GM18505 (cell line): ENCODE measurements around the gene C10orf95.

Source experiments
- ATAC-seq: cut with Tn5 transposase; IDR thresholded peaks from one replicate; pipeline ENCODE4 v1.9.1; 2021; ENCODE audit not compliant: unreplicated experiment
- POLR2A ChIP-seq: IDR thresholded peaks from 4 replicates; pipeline ENCODE4 v1.6.1; 2011; ENCODE audit warnings: borderline replicate concordance; ENCODE audit not compliant: insufficient read depth, insufficient read length; ENCODE audit errors: extremely low read depth

C10orf95 gene

DNA sequence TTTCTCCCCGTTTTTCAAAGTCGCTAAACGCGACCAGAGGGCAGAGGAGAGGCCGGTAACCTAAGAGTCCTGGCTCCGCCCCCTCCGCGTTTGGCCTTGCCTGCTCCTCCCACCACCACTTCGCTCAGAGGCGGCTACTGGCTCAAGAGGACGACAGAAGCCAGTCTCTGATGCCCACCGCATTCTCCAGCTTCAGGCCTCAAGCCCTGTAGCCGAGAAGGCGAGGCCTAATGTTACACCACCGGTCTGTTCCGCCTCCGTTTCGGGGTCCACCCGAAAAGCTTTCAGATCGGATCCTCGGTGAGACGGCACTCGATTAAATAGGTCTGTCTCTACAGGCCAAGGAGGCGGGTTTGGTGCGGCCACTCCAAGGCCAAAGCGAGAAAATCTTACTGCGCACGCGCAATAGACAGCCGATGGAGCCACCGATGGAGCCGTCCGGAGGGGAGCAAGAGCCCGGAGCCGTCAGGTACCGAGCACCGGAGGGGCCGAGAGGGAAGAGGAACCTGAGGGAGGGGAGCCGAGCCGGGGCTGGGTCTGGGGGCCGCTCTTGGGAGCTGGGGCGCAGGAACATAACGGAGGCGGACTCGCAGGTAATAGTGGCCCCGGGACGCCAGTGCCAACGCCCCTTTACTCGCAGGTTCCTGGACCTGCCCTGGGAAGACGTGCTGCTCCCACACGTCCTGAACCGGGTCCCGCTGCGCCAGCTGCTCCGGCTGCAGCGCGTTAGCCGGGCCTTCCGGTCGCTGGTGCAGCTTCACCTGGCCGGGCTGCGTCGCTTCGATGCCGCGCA, 30.4 kb downstream of the C10orf95 start, which contains the start of gene FBXL15:
Gene FBXL15 (plus strand): TSS at position 123 of the 793 bp plus-strand sequence. CDS start 294 bp downstream, at position 417.
- peak; percentile 61 for ATAC-seq

GRCh38 chr10:102420181-102420713, 31.1 kb downstream of the C10orf95 start:
- TF ChIP-seq POLR2A = no peak

More for the DNA sequence above, 30.4 kb downstream of the C10orf95 start, which contains the start of gene FBXL15:
- TF ChIP-seq POLR2A = peak; percentile 71

GRCh38 chr10:102419269-102420180, 31.8 kb downstream of the C10orf95 start:
- TF ChIP-seq POLR2A = no peak
- no peak for ATAC-seq

More at GRCh38 chr10:102420181-102420713, 31.1 kb downstream of the C10orf95 start:
- no peak for ATAC-seq

DNA sequence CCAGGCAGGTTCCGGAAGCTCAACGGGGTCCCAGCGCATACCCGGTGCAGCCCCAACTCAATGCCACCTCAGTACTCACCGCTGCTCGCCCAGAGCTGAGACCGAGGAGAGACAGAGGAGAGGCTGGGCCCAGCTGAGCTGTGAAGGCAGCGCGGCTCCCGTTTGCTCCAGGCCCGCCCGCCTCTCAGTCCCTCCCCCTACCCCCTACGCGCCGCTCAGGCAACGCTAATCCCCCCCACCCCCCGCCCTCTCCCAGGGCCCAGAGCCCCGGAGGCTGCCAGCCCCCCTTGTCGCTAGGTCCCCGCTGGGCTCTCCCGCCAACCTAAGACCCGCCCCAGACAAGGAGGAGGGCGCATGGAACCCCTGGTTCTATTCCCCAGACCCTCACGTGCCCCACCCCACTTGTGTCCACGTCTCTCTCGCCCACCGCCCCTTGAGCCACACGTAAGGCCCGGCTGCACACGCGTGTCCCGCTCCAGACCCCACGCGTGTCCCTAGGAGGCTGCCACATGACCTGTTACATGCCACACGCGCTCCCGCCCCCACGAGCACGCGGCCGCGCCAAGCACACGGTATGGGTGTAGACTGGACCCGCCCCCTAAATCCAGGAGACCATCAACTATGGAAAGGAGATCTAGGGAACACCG, 32.6 kb downstream of the C10orf95 start, which contains the start of gene PSD:
Gene PSD (minus strand): TSS at position 164 of the 647 bp plus-strand sequence. CDS start 1,747 bp downstream, outside the sequence.
- ATAC-seq = no peak
- no peak for TF ChIP-seq POLR2A

GRCh38 chr10:102416695-102417094, 34.6 kb downstream of the C10orf95 start:
- no peak for TF ChIP-seq POLR2A
- ATAC-seq = no peak

GRCh38 chr10:102416283-102416682, 35.1 kb downstream of the C10orf95 start:
- ATAC-seq = no peak
- no peak for TF ChIP-seq POLR2A

GRCh38 chr10:102414749-102415148, 36.6 kb downstream of the C10orf95 start:
- no peak for TF ChIP-seq POLR2A
- ATAC-seq = no peak

DNA sequence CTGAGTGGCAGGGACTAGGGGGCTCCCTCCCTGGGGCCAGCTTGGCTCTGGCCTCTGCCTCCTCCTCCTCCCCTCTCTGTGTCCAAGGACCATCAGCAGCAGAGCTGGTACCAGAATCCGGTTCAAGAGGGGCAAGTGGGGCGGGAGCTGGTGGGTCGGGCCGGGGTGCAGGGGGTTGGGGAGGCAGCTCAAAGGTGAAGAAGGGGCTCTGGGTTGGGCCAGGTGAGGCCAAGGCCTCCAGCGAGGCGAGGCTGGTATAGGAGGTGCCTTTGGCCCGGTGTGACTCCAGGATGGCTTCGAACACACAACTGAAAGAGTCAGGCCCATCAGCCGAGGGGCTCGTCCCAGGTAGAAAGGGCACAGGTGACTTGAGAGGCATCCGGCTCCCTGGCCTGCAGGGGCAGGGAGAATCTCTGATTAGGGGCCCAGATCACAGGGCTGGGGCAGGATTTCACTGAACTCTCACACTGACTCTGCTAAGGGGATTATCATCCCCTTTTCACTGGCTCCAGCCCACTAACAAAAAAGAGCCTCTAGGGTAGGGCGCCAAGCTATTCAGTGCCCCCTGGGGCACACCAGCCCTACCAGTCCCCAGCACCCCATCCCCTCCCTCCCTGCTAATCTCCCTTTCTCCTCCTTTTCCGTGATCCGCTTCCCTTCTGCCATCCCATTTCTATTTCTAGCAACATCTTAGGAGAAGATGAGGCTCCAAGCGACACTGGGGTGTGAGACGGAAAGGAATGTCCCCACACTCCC, 37.4 kb downstream of the C10orf95 start:
- no peak for ATAC-seq
- TF ChIP-seq POLR2A = no peak

DNA sequence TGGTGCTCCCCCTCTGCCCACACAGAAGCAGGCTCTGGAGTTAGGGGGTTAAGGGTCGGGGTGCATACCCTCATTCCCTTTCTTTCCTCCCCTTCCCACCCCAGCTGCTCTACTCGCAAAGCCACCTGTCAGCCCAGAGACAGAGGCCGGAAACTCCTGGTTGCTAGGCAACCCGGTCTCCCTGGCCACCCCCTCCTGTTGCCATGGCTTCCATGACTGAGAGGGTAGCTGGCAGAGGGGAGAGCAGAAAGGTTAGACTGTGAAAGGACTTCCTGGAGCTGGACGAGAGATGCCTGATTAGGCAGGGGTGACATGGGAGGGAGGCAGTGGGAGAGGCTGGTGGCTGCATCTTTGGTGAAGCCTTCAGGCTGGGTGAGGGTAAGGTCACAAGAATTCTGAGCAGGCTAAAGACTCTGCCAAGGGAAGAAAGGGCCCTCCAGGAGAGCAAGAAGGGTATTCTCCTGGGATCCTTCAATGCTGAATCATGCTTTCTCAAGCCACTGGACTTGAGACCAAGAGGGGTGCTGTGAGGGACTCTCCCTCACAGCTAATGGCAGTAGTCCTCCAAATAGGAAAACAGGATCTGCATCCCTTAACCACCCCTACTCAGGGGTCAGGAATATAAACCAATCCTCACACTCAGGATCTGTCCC, 38.2 kb downstream of the C10orf95 start:
- TF ChIP-seq POLR2A = no peak
- no peak for ATAC-seq

- no peak for TF ChIP-seq POLR2A
- ATAC-seq = no peak
Observed at GRCh38 chr10:102412293-102412692, 39.0 kb downstream of the C10orf95 start.

GRCh38 chr10:102411341-102412255, 39.7 kb downstream of the C10orf95 start:
- TF ChIP-seq POLR2A = no peak
- no peak for ATAC-seq

DNA sequence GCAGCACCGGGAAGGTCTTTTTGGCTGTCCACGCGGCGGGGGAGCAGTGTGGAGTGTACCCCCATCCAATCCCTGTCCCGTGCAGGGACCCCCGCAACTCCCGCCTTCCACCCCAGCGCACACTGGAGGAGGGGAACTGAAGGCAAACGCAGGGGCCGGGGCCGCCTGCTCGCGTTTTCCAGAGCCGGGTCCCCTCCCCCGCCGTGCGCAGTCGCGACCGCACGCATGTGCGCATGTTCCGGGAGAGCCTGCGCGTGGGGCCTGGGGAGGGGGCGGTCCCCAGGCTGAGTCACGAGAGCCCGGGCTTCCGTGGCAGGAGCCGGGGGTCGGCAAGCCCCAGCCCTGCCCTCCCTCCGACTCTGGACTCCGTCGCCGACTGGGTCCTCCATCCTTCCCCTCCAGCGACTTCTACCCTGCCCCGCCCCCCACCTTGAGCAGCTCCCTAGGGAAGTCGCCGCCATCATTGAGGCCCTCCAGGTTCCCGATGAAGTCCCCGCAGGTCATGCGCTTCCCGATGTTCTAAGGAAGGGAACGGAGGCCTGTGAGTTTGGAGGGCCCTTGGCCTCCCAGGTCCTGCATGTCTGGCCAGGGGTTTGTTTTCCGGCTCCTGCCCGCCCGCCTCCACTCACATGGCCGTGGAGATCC, 40.8 kb downstream of the C10orf95 start:
- no peak for ATAC-seq

More for the DNA sequence above, 40.8 kb downstream of the C10orf95 start:
- no peak for TF ChIP-seq POLR2A
